T-helper 2 cell (primary cell): ENCODE data around the gene ERCC6L2.

Experiments
- DNase-seq, 5 experiments: peaks; one replicate each; pipeline versions ENCODE4 v3.0.0 to v3.0.0-alpha.2; 2012 to 2022

Gene ERCC6L2

DNA sequence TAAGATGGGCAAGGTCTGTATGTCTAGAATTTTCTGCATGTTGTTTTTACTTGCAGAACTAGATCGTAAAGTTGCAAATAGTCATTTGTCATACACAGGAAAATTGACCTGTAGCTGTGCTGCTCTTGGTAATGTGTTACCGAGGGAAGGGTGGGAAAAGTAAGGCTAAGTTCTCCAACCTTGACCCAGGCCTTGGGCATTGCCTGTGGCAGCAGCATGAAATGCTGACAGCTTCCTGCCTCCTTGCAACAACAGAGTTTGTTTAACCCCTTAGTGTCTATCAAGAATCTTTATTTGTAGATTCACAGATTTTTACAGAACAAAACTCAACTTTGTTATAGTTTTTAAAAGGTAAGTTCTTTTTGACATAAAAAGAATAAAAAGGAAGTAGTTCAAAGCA lies 48.3 kb downstream of the ERCC6L2 start:
- no peak for DNase-seq

DNA sequence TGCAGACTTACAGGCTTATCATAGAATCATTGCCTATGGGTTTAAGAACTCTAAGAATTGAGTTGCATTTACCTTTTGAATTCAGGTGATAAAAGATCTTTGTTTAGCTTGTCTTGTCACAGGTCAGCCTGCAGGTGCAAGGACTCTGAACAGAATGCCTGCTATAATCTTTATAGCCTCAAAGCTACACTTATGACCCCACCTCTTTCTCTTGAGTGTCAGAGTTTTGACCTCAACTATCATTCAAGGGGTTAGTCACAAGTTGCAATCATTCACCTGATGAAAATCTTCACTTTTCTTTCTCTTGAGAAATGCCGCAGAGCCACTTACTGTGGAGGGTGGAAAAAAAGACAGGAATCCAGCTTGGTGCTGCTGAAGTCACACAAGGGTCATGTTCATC lies 49.5 kb downstream of the ERCC6L2 start:
- DNase-seq: no peak

DNA sequence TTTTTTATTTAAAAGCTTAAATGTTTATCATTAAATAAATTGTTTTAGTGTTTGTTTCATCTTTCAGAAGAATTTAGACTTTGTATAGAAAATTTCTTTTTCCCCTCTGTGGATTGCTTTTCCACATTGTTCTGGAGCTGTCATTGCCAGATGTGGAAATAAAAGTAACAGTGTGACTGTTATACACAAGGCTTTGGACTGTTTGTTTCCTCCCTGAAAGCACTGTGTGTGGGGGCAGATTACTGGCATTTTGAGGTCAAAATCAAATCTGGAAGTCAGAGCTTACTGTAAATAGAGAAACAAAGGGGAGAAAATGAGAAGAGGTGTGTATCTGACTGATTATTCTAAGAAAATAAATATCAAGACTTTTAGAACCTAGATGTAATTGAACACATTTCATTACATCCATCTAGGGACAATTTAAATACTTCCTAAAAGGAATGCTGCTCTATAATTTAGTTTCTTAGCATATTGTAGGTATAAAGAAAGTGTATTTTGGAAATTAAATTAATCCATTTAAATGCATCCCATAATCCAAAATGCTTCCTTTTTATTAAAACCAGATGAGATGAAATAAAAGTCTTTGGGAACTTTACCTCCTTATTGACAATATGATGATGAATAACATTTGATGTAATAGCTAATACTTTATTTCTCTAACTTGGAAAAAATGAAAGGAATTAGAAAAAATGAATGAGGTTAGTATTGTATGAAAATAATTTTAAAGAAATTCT lies 51.9 kb downstream of the ERCC6L2 start:
- no peak for DNase-seq

DNA sequence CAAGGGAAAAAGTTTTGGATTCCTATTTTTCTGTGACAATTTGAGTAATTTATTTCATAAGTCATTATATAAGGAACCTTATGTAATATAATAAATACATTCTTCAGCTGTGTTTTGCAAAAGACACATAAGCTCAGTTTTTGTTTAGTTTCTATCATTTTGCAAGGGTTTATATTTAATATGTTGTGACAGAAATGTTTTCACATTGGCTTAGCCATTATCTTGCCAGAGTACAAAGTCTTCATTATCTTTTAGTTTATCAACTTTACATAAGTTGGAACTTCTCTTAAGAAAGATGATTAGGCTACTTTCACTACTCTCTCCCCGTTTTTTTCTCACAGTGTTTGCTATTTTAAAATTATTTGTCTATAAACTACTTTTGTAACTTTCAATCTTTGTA lies 54.8 kb downstream of the ERCC6L2 start:
- no peak for DNase-seq

DNA sequence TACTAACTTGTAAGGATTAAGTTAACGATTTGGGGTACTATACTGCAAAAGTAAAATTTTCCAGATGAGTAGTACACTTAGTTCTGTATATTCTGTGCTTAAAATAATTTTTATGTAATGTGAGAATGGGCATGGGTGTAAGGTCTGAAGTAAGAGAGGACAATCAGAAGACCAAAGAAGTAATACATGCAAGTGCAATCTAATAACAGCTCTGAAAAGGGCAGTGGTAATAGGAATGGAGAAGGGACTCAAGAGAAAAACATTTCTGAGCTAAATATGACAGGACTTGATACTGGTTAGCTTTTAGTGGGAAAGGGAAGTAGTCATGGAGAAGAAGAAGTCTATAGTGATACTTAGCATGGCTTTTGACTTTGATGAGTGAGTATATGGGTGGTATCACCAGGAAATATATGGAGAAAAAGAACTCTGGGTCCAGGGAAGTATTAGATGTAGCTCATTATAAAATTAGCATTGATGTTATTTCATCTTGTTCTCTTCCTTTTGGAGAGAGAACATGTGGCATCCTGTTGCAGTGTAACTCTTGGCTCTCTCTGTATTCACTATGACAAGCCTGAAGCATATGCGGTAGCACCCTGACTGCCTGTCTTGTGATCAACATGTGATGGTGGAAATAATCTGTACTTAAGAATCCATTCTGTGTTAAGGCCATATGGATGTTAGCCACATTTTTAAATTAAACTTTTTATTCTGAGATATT lies 60.5 kb downstream of the ERCC6L2 start:
- no peak for DNase-seq

DNA sequence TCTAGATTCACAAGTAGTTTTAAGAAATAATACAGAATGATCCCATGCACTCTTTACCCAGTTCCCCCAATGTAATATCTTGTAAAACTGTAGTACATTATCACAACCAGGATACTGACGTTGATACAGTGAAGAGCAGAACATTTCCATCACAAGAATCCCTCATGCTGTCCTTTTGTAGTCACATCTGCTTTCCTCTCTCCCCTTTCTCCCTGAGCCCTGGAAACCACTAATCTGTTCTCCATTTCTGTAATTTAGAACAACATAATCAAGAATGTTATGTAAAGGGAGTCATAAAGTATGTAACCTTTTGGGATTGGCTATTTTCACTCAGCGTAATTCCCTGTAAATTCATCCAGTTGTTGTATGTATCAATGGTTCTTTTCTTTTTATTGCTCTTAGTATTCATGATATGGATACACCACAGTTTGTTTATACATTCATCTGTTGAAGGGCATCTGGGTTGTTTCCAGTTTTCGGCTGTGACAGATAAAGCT lies 61.1 kb downstream of the ERCC6L2 start:
- no peak for DNase-seq

DNA sequence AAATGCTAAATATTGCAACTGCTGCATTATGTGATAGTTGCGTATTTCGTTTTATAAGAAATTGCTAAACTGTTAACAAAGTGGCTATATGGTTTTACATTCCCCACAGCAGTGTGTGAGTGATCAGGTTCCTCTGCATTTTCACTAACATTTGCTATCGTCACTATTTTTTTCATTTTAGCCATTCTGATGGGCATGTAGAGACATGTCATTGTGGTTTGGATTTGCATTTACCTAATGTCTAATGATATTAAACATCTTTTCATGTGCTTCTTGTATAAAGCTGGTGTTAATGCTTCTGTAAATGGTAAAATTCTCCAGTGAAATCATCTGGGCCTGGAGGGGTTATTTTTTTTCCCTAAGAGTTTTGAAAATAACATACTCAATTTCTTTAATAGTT lies 61.6 kb downstream of the ERCC6L2 start:
- no peak for DNase-seq

DNA sequence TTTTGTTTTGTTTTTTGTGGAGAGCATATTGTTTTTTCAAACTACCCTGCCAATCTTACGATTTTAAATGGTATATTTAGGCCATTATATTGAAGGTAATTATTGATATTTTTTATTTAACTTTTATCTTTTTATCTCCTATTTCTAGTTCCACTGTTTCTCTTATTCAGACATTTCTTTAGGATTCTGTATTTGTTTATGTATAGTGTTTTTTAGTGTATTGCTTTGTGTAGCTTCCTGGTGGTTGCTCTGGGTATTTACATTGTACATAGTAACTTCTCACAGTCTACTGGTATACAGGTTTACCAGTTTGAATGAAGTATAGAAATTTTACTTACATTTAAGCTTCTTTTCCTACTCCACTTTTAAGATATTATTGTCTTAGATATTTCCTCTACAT lies 63.2 kb downstream of the ERCC6L2 start:
- DNase-seq: no peak

DNA sequence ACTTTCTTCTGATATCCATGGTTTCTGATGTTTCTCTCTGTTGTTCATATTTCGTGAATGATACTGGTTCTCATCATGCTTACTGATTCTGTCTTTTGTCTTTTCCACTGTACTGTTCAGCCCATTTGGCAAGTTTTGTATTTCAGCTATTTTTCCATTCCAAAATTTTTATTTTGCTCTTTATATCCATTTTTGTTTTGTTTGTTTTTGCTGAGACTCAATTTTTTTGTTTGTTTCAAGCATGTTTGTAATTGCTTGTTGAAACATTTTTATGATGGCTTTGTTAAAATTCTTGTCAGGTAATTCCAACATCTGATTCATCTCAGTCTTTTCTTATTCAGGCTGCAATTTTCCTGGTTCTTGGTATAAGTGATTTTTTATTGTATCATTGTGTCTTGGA lies 64.0 kb downstream of the ERCC6L2 start:
- no peak for DNase-seq

DNA sequence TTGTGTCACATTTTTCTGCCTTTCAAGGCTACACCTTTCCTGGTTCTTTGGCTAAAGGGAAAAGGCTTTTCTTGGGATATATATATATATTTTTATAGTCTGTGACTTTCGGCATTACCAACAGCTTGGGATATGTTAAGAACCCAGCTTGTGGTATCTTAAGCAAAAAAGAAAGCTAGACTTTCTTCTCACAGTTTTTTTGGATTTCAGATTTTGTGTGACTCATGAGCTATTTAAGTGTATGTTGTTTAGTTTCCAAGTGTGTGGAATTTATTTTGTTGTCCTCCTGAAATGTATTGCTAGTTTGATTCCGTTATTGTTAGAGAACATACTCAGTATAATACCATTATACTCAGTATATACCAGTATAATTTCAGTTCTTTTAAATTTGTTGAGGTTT lies 64.8 kb downstream of the ERCC6L2 start:
- no peak for DNase-seq

DNA sequence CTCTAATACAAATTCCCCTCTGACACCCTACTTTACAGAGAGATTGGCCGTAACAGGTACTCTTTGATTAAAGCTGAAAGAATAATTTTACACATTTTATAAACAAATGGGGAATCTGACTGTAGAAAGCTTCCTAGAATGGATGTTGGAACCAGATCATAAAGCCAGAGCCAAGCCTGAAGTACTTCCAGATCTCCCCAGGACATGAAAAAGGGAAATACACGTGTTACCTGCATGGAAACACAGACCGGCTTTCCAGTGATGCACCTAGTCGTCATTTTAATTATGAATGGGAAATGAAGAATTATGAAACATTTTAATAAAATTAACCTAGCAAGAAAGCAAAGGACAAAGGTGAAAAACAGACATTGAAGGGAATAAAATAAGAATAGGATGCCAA lies 66.5 kb downstream of the ERCC6L2 start:
- no peak for DNase-seq

DNA sequence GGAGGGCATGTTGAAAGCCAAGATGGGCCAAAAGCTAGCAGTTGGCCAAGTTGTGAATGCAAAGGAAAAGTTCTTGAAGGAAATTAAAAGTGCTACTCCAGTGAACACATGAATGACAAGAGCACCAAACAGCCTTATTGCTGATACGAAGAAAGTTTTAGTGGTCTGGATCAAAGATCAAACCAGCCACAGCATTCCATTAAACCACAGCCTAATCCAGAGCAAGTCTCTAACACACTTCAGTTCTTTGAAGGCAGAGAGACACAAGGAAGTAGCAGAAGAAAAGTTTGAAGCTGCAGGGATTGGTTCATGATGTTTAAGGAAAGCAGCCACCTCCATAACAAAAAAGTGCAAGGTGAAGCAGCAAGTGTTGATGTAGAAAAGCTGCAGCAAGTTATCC lies 71.6 kb downstream of the ERCC6L2 start:
- DNase-seq: no peak

DNA sequence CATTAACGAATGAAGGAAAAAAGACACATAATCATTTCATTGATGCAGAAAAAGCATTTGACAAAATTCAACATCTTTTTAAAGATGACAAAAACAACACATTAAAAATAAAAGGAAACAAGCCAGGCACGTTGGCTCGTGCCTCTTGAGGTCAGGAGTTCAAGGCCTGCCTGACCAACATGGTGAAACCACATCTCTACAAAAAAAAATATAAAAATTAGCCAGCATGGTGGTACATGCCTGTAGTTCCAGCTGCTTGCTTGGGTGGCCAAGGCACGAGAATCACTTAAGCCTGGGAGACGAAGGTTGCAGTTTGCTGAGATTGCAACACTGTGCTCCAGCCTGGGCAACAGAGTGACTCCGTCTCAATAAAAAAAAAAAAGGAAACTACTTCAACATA lies 77.0 kb downstream of the ERCC6L2 start:
- DNase-seq: no peak

DNA sequence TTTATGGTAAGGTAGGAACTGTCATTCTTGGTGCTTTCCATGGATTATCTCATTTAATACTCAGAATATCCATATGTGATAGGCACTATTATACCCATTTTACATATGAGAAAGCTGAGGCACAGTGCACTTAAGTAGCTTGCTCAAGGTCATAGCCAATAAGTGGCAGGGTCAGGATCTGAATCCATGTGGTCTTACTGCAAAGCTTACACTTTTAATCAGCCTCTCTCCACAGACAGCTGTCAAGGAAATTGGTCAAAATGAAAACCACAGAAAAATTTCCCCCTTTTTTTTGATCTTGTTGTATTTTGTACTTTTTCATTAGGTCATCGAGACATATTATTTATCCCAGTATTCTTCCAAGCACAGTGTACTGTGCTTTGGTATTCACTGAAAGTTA lies 78.5 kb downstream of the ERCC6L2 start:
- peak in 1 of 5 experiments; percentile 42 for DNase-seq

DNA sequence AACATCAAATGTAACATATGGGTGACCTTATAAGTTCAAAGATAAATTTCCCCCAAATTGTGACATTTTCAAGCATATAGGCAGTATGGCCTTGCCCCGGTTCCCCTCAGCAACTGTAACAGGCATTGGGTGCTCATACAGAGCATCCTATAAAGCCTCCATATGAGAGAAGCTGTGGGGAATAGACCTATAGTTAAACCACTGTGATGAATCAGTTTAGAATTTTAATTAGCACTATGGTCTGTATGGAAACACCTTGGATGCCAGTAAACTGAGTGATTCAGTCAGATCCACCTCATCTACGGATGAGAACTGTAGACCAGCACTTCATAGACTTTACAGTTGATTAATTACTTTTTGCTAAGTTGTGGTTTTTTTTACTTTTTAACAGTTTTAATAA lies 79.4 kb downstream of the ERCC6L2 start:
- no peak for DNase-seq

DNA sequence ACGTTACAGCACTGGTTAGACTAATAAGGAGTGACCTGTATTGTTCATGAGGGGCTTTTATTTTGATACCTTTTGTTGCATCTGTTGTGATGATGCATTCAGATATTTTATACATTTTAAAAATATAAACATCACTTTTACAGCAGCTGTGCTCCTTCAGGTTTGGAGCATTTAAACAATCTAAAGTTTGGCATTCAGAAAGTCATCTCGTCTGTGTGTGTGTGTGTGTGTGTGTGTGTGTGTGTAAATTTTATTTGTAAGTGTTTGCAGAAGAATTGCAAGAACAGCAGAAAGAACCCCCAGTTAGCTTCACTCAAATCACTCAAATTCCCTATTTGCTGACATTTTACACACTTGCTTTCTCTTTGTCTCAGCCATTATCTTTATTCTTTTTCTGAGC lies 87.4 kb downstream of the ERCC6L2 start:
- DNase-seq: no peak

DNA sequence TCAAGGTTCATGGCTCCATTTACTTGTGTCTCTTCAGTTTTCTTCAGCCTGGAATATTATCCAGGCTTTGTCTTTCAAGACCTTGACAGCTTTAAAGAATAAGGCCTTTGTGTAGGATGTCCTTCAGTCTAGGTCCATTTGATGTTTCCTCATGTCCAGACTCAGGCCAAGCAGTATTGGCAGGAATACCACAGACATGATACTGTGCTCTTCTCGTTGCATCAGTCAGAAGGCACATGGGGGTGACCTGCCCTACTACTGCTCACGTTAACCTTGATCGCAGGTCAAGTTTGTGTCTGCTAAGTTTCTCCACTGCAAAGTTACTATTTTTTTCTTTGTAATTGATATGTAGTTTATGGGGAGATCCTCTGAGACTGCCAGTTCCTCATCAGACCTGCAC lies 88.2 kb downstream of the ERCC6L2 start:
- no peak for DNase-seq

DNA sequence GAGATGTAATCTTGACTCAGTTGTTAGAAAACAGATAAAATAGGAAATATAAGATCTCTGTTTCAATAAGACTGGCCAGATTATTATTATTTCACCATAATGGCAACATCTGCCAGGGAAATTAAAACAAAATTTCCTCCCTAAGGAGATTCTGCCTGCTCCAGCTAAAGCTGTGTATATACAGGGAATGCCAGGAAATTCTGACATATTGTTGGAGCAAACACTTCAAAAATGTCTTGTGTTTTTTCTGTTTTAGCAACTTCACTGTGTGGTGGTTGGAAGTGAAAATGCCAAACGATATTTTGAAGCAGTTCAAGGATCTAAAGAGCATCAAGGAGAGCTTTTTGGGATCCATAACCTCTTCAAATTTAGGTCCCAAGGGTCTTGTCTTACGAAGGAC lies 90.8 kb downstream of the ERCC6L2 start:
- DNase-seq: no peak

DNA sequence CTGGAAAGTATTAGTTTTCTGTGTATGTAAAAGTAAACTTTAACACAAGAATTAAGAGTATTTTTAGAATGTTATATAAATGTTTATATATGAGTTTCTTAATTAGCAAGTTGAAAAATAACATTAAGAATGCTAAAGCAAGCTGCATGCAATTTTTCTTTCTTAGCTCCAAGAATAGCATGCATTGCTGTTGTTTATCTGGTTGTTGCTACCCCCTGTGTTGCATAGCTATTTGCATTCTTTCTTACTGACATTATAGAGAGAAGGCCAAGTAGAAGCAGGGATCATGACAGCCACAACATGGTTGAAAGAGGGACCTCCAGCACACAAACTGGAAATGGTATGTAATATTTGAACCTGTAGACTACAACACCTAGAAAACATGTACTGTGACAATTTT lies 94.8 kb downstream of the ERCC6L2 start:
- no peak for DNase-seq

DNA sequence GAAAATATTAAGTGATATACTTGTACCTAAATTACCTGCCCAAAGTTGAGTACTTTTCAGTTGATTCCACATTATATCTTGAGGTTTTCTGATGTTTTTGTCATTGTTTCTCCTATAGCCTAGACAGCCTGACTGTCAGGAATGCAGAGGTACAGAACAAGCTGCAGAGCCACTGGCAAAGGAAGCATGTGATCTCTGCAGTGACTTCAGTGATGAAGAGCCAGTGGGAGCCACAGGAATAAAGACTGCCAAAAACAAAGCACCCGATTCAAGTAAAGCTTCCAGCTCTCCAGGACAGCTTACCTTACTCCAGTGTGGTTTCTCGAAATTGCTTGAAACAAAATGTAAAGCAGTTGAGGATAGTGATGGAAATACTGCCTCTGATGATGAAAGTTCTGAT lies 96.3 kb downstream of the ERCC6L2 start:
- no peak for DNase-seq

DNA sequence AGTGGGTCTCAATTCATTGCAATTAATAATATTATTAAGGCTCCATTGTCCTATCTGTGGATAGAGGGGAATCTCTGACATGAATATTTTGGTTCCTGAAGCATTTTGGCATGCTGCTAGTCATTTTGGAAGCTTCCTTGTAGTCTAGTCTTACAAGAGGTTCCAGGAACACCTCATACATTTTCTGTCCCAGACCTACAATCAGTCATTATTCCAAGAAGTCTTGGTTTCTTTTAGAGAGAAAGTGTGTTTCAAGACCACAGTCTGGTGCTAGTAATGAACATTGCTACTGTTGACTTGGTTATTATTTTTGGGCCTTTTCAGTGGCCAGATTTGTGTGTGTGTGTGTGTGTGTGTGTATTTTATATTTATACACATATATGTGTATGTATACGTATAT lies 98.9 kb downstream of the ERCC6L2 start:
- DNase-seq: no peak

DNA sequence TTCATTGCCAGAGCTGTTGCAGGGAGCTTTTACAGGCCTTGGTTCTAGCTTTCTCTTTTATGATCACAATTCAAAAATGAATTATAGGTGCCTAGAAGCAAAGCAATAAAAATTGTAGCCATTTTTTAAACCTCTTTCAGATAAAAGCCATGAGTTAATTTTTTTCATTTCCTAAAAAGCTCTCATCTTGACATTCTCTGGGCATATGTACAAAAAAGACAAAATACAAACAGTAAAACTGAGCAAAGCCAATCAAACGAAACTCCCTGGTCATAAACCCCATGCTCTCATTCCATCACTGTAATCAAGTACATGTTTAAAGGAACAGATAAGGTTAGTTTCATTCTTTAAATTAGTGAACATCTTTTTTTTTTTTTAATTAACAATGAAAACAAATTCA lies 101.9 kb downstream of the ERCC6L2 start:
- peak in 1 of 5 experiments; percentile 49 for DNase-seq

DNA sequence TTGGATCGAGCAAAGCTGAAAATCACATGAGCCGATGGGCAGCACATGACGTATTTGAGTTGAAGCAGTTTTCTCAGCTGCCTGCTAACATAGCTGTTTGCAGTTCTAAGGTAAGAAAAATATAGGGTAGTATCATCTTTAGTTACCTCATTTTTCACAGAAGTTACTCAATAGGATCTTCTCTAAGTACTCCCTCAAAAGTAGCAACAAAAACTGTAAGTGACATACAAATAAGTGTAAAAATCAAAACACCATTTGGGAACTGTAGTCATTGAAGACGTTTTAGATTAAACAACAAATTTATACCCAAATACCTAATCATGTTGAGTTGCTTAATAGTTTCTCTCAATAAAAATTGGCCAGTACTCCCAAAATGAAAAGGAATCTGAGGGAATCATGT lies 102.6 kb downstream of the ERCC6L2 start:
- DNase-seq: no peak

DNA sequence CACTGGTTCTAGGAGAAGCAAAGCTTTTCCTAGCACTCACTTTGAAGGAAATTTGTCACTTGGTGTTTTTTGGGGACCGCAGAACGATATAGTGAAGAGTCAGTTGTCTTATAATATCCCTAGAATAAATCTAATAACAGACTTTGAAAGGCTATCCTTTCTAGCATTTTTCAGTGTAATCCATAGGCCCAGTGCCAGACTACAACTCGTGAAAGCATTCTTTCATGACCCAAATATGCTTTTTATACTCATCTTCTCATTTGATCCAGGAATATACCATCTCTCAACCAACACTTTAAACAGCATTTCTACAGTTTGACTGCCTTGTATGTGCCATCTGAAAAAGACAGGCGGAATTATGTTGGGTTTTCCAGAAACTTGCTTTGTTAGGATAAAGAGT lies 104.0 kb downstream of the ERCC6L2 start:
- DNase-seq: no peak
